Cerebellar nuclear complex (tissue), 1 donor: ENCODE measurements around the gene PRSS33.

Experiments
- DNase-seq, 2 experiments: peaks; one replicate each; lab custom pipeline; 2025; lab: John Stamatoyannopoulos, UW

Gene PRSS33

DNA sequence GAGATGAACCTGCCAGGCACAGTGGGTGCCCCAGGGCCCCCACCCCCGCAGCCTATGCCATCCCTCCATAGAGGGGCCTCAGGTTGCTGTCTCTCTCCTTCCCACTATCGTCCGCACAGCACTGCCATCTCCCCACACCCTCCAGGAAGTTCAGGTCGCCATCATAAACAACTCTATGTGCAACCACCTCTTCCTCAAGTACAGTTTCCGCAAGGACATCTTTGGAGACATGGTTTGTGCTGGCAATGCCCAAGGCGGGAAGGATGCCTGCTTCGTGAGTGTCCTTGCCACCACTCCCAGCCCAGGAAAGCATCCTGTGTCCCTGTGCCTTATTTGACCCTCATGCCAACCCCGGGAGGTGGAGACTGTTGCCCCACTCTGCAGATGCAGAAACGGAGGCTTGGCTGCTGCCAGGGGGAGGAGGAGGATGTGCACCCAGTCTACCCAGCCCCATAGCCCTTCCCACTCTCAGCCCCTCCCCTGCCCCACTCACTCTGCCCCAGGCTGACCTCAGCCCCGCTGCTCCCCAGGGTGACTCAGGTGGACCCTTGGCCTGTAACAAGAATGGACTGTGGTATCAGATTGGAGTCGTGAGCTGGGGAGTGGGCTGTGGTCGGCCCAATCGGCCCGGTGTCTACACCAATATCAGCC lies 33.6 kb upstream of the PRSS33 start:
- no peak for DNase-seq

DNA sequence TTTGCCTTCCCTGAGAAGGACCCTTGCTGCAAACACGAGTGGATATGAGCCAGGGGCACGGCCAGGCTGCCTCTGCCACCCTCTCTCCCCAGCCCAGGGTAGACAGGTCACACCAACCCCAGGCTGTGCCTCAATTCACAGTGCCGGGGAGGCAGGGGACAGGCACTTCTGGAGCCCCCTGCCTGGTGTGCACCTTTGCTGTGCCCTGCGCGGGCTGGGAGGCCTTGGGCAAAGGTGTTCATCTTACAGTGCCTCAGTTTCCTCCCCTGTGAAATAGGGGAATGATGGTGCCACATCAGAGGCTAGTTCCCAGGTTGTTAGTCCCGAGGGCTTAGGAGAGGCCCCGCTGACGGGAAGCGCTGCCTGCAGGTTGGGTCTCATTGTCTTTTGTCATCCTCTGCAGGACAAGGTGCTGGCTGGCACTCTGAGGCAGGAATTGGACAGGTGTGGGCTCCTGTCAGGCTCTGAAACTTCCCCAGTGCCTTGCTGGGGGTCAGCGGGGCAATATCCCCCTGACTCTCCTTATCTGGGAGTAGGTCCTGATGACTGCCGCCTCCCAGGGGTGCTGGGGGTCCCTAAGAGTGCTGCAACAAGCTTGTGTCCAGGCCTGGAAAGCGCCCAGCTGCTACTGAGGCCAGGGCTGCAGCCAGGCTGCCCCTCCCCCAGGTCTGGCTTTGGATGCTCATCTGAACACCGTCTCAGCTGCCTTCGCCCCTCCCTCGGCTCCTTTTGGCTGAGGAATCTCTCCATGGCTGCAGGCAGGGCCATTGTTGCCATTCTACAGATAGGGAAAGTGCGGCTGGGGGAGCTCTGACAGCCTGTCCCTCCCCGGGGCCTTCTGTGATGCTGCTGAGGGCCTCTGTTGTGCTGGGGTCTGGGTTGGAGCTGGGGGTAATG lies 32.8 kb upstream of the PRSS33 start:
- no peak for DNase-seq

DNA sequence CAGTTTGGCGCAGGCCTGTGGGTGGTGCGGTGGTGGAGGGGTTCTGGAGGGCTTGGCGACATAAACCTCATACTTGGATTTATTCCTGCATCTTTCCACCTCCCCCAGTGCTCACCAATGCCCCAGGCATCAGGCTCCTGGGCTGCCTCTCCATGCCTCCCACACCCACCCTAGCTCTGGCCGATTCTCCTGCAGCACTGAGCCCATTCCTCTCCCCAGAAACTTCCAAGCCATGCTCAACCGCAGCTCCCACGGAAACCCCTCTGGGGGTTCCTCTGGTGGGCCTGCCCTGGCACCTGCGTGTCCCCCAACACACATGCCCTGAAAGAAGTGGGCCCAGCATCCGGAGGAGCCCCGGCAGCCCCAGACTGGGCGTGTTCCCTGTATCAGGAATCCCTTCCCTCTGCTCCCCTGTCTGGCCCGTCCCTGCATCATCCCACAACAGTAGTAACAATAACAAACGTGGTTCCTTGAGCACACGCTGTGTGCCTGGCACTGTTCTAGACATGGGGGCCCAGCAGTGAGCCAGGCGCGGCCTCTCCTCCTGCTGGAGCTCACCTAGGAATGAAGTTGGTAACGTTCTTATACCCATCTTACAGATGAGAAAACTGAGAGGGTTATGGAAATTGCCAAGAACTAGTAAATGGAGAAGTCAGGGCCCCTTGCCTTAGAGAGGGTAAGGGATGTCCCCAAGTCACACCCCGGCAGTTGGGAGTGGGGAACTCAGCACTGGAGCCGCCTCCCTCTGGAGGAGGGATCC lies 32.0 kb upstream of the PRSS33 start:
- no peak for DNase-seq

DNA sequence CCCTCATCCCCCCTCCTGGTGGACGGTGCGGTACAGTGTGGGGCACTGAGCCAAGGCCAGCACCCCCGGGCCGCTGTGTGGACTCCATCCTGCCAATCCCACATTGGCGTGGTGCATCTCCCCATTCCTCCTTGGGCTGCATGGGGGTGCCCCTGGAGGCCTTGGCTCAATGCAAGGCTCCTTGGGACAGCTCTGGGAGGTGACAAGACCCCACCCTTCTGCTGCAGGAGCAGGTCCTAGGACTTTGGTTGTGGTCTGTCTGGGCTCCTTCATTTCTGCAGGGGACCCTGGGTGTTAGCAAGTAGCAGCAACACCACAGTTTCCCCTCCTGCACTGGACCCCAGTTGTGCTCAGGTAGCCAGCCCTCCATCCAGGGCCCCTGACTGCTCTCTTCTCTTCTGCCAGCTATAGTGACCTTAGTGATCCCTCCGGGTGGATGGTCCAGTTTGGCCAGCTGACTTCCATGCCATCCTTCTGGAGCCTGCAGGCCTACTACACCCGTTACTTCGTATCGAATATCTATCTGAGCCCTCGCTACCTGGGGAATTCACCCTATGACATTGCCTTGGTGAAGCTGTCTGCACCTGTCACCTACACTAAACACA lies 31.0 kb upstream of the PRSS33 start:
- DNase-seq, result no peak

DNA sequence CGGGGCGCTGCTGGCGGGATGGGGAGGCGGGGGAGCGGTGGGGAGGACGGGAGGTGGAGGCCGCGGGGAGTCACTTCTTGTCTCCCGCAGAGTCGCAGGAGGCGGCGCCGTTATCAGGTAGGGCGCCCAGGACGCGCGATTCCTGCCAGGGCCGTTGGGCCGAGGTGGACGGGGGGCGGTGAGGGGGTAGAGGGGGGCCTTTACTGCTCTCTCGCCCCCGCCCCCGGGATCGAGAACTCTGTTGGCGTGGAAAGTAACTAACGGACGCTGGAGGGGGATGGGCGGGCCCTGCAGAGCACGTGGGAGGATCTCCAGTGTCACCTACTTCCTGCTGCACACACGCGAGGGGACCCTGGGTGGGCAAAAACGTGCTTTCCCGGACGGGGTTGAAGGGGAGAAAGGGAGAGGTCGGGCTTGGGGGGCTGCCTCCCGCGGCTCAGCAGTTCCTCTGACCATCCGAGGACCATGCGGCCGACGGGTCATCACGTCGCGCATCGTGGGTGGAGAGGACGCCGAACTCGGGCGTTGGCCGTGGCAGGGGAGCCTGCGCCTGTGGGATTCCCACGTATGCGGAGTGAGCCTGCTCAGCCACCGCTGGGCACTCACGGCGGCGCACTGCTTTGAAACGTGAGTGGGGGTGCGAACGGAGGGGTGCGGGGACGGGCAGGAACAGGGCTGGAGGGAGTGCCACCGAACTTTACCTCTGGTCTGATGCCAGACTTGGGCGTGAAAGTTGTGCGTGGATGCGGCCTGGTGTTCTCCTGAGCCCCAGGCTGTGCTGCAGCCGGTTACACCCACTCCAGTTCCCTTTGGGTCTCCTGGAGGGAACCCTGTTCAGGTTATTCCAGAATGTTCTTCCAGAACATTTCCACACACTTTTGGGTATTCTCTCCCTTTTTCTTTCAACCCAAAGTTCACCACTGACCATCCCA lies 30.2 kb upstream of the PRSS33 start:
- DNase-seq, result no peak

DNA sequence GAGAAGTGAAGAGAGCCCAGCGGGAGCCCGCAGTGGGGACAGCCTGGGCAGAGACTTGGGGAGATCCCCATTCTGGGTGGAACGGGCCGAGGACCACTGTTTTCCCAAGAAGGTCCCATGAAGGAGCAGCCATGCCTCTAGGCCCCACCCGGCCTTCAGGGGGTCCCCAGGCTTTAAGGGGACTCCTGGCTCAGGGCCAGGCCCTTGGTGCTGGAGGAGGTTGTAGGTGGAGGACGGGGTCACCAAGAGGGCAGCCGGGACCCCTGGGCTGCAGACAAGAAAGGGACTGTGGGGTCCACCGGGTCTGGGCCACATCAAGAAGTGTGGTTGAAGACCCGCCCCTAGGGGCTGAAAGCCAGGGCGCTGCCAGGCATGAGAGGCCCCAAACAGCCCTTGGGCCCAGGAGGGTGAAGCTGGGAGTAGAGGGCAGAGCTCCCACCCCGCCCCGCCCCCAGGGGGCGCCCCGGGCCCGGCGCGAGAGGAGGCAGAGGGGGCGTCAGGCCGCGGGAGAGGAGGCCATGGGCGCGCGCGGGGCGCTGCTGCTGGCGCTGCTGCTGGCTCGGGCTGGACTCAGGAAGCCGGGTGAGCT lies 29.5 kb upstream of the PRSS33 start, which contains the start of gene PRSS21:
Gene PRSS21 (plus strand): TSS at position 487 of the 589 bp plus-strand sequence. CDS start 32 bp downstream, at position 519.
- no peak for DNase-seq

DNA sequence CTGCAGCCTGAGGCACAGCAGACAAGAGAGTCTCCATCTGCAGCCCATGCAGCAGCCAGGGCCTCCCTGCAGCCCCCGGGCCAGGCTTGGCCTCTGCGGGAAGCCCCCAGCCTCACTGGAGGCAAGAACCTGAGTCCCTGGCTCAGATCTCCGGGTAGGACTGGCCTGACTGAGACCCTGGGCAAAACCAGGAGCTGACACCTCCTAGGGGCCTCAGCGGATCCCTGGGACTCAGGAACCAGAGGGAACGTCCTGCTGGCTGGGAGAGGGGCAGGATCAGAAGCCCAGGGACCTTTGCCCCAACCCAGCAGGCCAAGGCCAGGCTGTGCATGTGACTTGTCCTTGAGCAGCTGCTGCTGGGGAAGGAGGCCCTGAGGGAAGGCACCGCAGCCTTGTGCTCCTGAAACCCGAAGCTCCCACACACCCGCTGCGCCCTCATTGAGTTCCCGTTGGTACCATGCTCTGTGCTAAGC lies 28.0 kb upstream of the PRSS33 start:
- no peak for DNase-seq

DNA sequence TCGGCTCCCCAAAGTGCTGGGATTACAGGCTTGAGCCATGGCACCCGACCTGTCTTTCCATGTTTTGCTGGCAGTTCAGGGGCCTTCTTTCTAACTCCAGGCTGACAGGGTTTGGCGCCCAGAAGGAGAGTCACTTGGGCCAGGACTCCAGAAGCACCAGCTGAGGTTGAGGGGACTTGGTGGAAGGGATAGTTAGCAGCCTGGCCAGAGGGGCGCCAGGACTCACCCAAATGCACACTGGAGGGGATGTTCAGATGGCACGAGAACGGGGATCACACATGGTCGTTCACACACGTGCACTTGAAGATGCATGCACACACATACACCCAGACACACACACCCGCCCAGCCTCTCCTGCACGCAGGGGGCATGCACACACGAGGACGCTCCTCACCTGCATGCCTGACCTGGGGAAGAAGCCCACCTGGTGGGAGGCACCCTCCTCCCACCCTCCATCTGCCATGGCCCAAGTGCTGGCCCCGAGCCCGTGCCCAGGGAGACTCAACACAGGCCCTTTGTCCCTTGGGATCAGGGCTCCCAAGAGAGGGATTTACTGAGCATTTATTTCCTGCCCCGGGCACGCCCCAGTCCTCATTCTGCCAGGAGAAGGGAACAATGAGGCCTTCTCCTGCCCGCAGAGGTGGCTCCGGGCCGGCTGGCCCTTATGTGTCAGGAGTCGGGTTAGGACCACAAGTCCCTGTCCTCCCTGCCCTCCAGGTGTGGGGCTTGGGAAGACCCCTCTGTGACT lies 27.4 kb upstream of the PRSS33 start:
- no peak for DNase-seq

DNA sequence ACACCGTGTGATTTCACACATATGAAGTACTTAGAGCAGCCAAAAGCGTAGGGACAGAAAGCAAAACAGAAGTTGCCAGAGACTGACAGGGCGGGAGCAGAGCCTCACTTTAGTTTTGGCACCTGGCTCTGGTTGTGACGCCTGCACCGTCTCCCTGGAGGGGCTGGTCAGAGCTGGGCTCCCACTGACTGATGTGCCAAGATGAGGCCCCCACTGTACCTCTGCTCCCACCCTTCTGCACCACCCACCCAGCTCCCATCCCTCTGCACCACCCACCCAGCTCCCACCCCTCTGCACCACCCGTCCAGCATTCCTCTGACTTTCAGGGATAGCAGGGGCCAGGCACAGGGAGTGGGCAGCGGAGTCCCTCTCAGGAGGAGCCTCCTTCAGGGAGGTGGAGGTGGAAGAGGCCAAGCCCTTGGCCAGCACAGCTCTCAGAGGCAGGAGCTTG lies 26.4 kb upstream of the PRSS33 start:
- DNase-seq, result no peak

DNA sequence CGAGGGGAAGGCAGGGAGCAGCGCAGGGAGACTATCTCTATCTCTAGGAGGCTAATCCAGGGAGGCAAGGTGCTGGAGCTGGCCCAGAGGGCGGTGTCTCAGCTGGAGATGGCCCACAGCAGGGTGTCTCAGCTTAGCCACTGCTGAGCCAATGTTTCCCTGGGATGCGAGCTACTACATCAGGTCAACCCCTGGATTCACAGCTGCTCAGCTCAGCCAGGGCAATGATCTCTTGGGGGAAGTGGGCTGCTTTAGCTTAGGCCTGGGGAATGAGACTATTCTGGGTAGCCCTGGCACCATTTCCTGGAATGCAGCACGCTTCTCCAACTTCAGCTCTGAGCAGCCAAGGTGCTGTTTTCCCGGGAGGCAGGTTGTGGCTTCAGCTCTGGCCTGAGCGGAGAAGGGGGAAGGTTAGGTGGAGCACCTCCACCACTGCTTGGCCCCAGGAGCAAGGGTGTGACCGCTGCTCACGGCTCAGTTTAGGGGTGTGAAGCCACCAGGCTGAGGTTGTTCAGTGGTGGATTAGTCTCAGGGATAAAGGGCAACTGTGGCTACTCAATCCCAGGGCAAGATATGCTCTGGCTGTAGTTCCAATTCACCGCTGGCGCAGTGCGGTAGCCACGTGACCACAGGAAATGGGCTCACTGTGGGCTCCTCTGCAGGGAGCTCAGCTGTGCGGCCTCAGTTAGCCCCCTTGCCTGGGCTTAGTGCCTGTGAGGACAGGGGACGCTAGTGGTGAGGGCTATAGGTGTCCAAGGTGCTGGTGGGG lies 24.5 kb upstream of the PRSS33 start:
- DNase-seq, result no peak

DNA sequence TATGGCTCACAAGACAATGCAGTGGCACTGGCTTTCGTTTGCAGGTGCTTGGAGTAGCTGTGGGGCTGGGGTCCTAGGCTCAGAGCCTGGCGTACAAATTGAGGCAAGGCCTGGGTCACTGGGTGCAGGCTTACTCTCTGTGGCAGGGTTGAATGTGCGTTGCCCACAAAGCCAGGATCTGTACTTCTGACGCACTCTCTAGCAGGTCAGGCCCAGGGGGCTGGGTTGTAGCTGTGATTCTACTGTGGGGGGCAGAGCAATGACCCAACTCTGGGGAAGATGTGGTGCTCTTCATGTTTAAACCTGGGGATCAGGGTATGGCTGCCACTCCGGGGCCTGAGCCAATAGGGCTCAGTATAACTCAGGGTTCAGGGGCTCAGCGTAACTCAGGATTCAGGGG lies 23.3 kb upstream of the PRSS33 start:
- DNase-seq, result no peak

DNA sequence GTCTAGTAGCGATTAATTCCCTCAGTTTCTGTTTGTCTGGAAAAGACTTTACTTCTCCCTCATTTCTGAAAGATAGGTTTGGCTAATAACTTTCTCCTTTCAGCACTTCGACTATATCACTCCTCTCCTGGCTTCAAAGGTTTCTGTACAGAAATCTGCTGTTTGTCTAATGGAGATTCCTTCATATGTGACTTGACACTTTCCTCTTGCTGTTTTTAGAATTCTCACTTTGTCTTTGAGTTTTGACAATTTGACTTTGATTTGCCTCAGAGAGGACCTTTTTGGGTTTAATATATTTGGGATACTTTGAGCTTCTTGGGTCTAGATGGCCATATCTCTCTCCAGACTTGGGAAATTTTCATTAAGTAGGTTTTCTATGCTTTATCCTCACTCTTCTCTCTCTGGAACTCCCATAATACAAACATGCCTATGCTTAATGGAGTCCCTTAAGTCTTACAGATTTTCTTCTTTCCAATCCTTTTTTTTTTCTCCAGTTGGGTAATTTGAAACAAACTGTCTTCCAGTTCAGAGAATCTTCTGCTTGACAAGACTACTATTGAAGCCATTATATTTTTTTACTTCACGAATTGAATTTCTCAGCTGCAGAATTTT lies 21.9 kb upstream of the PRSS33 start:
- DNase-seq, result no peak

DNA sequence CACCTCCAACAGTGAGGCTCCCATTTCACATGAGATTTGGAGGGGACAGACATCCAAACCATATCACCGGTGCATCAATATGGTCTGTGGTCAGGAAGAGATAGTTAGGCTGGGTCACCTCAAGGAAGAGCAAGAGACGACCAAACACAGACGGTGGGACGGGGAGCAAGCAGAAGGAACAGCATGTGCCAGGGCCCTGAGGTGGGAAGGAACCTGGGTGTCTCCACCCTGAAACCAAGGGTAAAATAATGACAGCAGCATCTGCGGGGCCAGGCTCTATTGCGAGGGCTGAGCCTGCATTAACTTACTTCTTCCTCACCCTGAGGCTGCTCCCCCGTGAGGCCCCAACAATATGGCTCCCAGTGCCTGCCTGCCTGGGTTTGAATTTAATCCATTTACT lies 20.8 kb upstream of the PRSS33 start:
- no peak for DNase-seq

DNA sequence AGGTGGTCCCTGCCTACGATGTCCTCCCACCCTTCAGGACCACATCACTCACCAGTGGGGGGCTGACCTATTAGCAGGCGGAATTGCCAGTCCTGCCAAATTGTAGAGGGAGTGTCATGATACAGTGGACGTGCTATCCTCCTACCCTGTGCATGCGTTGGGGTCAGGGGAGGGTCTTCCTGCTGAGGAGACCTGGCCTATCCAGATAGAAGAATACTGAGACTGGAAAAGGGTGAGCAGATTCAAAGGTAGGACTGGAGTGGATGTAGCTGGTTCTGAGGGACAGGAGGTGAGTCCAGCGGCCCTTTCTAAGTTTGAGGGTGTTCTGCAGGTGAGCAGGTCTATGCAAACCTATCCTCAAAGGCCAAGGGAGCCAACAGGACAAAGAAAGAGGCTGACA lies 18.9 kb upstream of the PRSS33 start:
- DNase-seq, result no peak

DNA sequence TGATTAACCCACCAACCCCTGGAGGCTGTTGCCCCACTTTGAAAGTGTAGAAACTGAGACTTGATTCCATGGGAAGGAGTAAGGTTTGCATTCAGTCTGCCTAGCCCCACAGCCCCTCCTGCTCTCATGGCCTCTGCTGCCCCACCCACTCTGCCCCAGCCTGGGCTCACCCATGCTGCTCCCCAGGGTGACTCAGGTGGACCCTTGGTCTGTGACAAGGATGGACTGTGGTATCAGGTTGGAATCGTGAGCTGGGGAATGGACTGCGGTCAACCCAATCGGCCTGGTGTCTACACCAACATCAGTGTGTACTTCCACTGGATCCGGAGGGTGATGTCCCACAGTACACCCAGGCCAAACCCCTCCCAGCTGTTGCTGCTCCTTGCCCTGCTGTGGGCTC lies 17.4 kb upstream of the PRSS33 start:
- no peak for DNase-seq

DNA sequence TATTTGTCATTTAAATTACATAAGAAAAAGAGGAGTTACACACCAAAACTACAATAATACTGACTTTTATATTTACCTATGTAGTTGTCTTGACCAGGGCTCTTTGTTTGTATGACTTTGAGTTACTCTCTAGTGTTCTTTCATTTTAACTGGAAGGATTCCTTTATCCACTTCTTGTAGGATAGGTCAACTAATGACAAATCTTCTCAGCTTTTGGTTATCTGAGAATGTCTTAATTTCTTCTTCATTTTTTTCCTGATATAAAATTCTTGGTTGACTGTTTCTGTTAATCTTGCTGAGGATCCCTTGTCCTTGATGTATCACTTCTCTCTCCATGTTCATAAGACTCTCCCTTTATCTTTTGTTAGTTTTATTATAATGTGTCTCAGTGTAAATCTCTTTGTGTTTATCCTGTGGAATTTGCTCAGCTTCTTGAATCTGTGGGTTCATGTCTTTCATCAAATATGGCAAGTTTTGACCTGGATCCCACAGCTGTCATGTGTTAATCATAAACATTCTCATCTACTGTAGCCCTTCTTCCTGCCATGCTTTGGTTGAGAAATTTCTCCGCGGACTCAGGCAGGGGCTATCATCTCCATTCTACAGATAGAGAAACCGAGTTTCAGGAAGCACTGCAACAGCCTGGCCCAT lies 16.3 kb upstream of the PRSS33 start:
- DNase-seq, result no peak

DNA sequence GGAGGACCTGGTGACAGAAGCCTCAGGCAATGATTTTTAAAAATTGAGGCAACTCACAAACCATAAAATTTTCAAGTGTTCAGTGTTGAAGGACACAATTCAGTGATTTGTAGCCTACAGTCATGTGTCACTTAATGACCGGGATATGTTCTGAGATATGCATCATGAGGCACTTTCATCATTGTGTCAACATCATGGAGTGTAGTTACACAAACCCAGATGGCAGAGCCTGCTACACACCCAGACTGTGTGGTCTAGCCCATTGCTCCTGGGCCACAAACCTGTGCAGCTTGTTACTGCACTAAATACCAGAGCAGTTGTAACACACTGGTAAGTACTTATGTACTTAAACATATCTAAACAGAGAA lies 12.5 kb upstream of the PRSS33 start:
- DNase-seq, result no peak

DNA sequence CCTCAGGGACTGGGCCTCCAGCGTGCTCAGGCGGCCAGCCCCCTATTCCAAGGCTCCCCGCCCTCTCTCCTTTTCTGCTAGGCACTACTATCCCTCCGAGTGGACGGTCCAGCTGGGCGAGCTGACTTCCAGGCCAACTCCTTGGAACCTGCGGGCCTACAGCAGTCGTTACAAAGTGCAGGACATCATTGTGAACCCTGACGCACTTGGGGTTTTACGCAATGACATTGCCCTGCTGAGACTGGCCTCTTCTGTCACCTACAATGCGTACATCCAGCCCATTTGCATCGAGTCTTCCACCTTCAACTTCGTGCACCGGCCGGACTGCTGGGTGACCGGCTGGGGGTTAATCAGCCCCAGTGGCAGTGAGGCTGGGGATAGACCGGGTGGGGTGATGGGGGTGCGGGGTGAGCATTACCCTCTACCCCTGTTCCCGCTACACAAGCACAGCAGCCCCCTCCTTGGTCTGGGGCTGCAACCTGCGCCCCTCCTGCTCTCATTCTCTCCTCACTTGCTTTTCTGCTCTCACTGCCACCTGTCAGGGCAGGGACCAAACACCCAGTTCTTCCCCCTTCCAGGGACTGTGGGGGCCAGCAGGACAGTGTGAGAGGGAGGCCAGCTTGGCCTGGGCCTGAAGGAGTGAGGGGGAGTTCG lies 12.0 kb upstream of the PRSS33 start:
- DNase-seq, result no peak
